ENCODE data around the gene DGKZ. TPM values are rescaled to one million over a fixed set of nuclear protein-coding genes. Genes with fewer than 3 reads are reported as not detected.

The DGKZ gene
- total and polyA plus RNA-seq, 2 of the 13 experiments (the other 11 are each of a cell fraction or from before 2014, with no cell fraction given): 15.8 to 20.7 TPM

- TF ChIP-seq ZSCAN9 (CRISPR knock-in tag; IDR thresholded peaks at IDR 0.05; ENCODE audit: borderline replicate concordance) (peak; percentile 99), U2AF2 (IDR thresholded peaks at IDR 0.05; ENCODE audit: low read depth, low read length) (no peak), ZNF430 (CRISPR knock-in tag; IDR thresholded peaks at IDR 0.05) (peak; percentile 99), ZNF331 (CRISPR knock-in tag; IDR thresholded peaks at IDR 0.05) (peak; percentile 96), ZNF678 (CRISPR knock-in tag; IDR thresholded peaks at IDR 0.05) (peak; percentile 94; the same call in 1 of the 2 replicates), ZNF761 (CRISPR knock-in tag; conservative IDR thresholded peaks at IDR 0.05) (peak; percentile 60; the same call in 1 of the 2 replicates), SSRP1 (CRISPR knock-in tag; IDR thresholded peaks at IDR 0.05) (no peak), DNMT3B (CRISPR knock-in tag; conservative IDR thresholded peaks at IDR 0.05) (peak; percentile 96), ARID5B (CRISPR knock-in tag; IDR thresholded peaks at IDR 0.05) (peak; percentile 86), PHF20 (CRISPR knock-in tag; IDR thresholded peaks at IDR 0.05) (peak; percentile 54; the same call in 1 of the 2 replicates), EZH2 (conservative IDR thresholded peaks at IDR 0.05; ENCODE audit: low read depth, low read length) (no peak), SNAPC2 (CRISPR knock-in tag; IDR thresholded peaks at IDR 0.05) (peak; percentile 85; the same call in 1 of the 2 replicates), MAF1 (CRISPR knock-in tag; IDR thresholded peaks at IDR 0.05; ENCODE audit: borderline replicate concordance) (peak; percentile 98), ZSCAN22 (CRISPR knock-in tag; IDR thresholded peaks at IDR 0.05) (no peak), ZNF879 (CRISPR knock-in tag; IDR thresholded peaks at IDR 0.05) (peak; percentile 99), ZNF282 (IDR thresholded peaks at IDR 0.05; ENCODE audit: partially characterized antibody) (no peak), HHEX (CRISPR knock-in tag; IDR thresholded peaks at IDR 0.05) (no peak), ZNF253 (CRISPR knock-in tag; IDR thresholded peaks at IDR 0.05; ENCODE audit: borderline replicate concordance) (peak; percentile 94), SRSF9 (IDR thresholded peaks at IDR 0.05; ENCODE audit: borderline replicate concordance, insufficient read depth, low read depth, low read length, poor library complexity, severe bottlenecking) (no peak), SRF (IDR thresholded peaks at IDR 0.05; ENCODE audit: low read depth, low read length) (no peak), RARG (CRISPR knock-in tag; IDR thresholded peaks at IDR 0.05; ENCODE audit: low read depth) (no peak), ZNF296 (CRISPR knock-in tag; conservative IDR thresholded peaks at IDR 0.05) (peak; percentile 79)
- TF ChIP-seq, protein P1, sequence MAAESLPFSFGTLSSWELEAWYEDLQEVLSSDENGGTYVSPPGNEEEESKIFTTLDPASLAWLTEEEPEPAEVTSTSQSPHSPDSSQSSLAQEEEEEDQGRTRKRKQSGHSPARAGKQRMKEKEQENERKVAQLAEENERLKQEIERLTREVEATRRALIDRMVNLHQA (CRISPR knock-in tag; IDR thresholded peaks at IDR 0.05): no peak
- TF ChIP-seq, protein P2, sequence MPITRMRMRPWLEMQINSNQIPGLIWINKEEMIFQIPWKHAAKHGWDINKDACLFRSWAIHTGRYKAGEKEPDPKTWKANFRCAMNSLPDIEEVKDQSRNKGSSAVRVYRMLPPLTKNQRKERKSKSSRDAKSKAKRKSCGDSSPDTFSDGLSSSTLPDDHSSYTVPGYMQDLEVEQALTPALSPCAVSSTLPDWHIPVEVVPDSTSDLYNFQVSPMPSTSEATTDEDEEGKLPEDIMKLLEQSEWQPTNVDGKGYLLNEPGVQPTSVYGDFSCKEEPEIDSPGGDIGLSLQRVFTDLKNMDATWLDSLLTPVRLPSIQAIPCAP (CRISPR knock-in tag; IDR thresholded peaks at IDR 0.05; ENCODE audit: low read depth): no peak
- TF ChIP-seq, protein P3, sequence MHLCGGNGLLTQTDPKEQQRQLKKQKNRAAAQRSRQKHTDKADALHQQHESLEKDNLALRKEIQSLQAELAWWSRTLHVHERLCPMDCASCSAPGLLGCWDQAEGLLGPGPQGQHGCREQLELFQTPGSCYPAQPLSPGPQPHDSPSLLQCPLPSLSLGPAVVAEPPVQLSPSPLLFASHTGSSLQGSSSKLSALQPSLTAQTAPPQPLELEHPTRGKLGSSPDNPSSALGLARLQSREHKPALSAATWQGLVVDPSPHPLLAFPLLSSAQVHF (CRISPR knock-in tag; IDR thresholded peaks at IDR 0.05): peak; percentile 96
Observed at GRCh38 chr11:46392421-46393230, 45.4 kb downstream of the DGKZ start (continued).

Data from HepG2 (cell line).